Adipose tissue (tissue), 3 donors: ENCODE results near the gene MAP4K2. TPM values are rescaled to one million over a fixed set of nuclear protein-coding genes. Genes with fewer than 3 reads are reported as not detected.
A peak's percentile ranks its signal among the peaks of the same experiment; 100 is the strongest.

Source experiments
- H3K27ac ChIP-seq: one replicate; pipeline ENCODE4 v1.5.1; 2013; ENCODE audit warnings: low read depth, low read length
- WGBS, 3 donors: extraction: QIAGEN DNeasy Blood & Tissue Kit; methylation state at CpG; one replicate each; pipeline ENCODE4 v1.1.7; 2013; 5-methylcytosine and 5-hydroxymethylcytosine counted together
- polyA plus RNA-seq, 3 donors: library from polyadenylated mRNA; stranded (reverse); fragments of 200-250 nt; gene quantifications; one replicate each; pipeline ENCODE4 v1.2.3, GENCODE V29; 2013
- donor health status: healthy with polysubstance abuse.
- donor health status: Bipolar disorder and iron deficiency.
- donor health status: healthy.

Gene MAP4K2
- polyA plus RNA-seq, 3 donors, result 6.4 to 23.2 (median 15.4) TPM

DNA sequence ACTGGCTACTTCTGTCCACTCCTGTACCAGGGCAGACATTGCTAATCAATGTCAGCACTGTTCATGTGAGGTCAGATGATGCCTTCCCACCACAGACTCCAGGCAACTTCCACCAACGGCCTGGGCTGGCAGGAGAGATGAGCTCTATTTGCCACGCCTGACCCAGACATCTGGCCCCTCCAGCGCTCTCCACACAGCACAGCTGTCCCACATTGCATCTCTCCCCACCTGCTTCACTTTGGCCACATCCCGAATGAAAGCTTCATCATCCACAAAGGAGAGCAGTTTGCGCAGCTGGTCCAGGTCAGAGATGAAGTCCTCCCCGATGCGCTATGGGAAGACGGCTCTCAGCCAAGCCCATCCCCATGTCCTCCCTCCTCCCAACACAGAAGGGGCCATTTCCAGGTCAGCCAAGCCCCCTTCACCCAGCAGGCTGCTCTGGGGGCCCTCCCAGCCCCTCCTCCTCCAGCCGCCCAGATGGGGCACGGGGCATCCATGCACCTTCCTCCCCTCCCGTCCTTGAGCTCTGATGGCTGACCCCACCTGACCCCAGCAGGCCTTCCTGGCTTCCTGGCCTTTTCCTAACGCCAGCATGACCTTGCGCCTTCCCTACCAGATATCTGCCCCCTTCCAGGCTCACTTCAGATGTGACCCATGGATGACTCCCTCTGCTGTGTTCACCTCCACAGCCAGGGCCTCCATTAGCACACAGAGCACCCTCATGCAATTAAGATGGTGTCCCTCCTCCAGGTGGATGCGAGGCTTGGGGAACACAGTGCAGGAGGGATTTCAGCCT is 50.6 kb downstream of the MAP4K2 start:
- 86 to 89% (median 88%) methylated on average over 12 to 14 of the region's 14 CpGs for WGBS, 3 donors

DNA sequence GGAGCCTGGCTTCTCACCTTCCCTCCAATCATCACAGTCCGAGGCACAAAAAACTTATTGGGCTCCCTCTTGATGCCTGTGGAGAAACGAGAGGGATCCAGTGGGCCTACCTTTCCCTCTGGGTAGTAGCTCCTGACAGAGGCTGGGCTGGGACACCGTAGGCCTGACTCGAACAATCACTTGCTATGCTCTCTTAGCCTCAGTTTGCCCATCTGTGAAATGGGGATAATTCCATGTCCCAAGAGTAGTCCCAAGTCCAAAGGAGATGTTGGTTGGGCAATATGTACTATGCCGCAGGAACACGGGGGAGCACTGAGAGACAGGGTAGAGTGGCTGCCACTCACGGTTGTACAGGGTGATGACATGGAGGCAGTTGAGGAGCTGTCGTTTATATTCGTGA is 51.4 kb downstream of the MAP4K2 start:
- 93 to 95% (median 95%) methylated on average over 9 of the region's 9 CpGs for WGBS, 3 donors
- no peak overlapping the region for H3K27ac ChIP-seq

More for the DNA sequence above, 50.6 kb downstream of the MAP4K2 start:
- H3K27ac ChIP-seq, result no peak overlapping the region

GRCh38 chr11:64751136-64751535 is 51.9 kb downstream of the MAP4K2 start:
- H3K27ac ChIP-seq, result no peak overlapping the region
- WGBS, 3 donors, result 90 to 96% (median 92%) methylated on average over 9 of the region's 9 CpGs

DNA sequence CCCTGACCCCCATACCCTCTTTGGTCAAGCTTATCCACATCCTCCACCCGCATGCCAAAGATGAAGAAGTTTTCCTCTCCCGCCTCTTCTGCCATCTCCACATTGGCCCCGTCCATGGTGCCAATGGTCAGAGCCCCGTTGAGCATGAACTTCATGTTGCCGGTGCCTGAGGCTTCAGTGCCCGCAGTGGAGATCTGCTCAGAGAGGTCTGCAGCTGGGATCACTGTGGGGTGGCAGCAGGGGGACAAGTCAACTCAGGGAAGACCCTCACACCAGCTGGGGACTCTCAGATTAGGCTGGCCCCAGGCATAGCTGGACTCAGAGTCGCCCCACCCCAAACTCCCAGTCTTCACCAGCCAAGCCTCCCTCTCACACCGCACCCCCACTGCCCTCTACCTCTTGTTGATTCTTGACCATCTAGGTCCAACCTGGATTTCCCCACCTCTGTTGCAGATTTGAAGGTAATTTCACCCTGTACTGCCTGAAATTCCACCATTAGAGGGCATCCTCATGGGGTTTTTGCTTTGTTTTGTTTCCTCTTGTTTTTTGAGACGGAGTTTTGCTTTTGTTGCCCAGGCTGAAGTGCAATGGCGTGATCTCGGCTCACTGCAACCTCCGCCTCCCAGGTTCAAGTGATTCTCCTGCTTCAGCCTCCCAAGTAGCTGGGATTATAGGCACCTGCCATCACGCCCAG is 52.5 kb downstream of the MAP4K2 start:
- H3K27ac ChIP-seq, result no peak overlapping the region
- WGBS, 3 donors, result 92 to 93% (median 93%) methylated on average over 13 of the region's 13 CpGs

GRCh38 chr11:64747961-64748665 is 54.9 kb downstream of the MAP4K2 start:
- WGBS, 3 donors, result 75 to 82% (median 76%) methylated on average over 14 to 15 of the region's 15 CpGs
- no peak overlapping the region for H3K27ac ChIP-seq

- 63 to 75% (median 67%) methylated on average over 10 of the region's 10 CpGs for whole genome bisulfite sequencing, 3 donors
- peak overlapping the region; percentile 13 for H3K27ac ChIP-seq
Observed at GRCh38 chr11:64746486-64746885, 56.5 kb downstream of the MAP4K2 start.

GRCh38 chr11:64745521-64746328 is 57.3 kb downstream of the MAP4K2 start:
- 1 to 4% (median 2%) methylated on average over 46 to 52 of the region's 52 CpGs for WGBS, 3 donors

DNA sequence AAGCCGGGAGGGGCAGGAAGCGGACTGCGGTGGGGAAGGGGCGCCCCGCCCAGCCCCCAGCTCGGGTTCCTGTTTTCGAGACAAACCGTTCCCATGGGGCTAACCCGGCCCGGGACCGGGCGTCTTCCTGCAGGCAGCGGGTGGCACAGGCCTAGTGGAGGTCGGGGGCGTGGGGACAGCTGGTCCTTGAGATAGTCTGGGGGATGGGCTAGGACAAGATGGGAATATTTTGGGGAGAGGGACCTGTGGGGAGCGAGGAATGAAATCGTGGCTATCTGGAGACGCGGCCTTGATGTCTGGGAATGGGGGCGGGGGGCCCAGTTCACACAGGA is 57.9 kb downstream of the MAP4K2 start:
- 1 to 2% (median 1%) methylated on average over 14 to 20 of the region's 20 CpGs for WGBS, 3 donors
- H3K27ac ChIP-seq, result peak overlapping the region; percentile 65

More at GRCh38 chr11:64745521-64746328, 57.3 kb downstream of the MAP4K2 start:
- peak overlapping the region; percentile 65 for H3K27ac ChIP-seq

- 0 to 2% (median 0%) methylated on average over 16 to 84 of the region's 89 CpGs for WGBS, 3 donors
- H3K27ac ChIP-seq, result no peak overlapping the region
Observed at GRCh38 chr11:64744544-64745188, 58.3 kb downstream of the MAP4K2 start.

DNA sequence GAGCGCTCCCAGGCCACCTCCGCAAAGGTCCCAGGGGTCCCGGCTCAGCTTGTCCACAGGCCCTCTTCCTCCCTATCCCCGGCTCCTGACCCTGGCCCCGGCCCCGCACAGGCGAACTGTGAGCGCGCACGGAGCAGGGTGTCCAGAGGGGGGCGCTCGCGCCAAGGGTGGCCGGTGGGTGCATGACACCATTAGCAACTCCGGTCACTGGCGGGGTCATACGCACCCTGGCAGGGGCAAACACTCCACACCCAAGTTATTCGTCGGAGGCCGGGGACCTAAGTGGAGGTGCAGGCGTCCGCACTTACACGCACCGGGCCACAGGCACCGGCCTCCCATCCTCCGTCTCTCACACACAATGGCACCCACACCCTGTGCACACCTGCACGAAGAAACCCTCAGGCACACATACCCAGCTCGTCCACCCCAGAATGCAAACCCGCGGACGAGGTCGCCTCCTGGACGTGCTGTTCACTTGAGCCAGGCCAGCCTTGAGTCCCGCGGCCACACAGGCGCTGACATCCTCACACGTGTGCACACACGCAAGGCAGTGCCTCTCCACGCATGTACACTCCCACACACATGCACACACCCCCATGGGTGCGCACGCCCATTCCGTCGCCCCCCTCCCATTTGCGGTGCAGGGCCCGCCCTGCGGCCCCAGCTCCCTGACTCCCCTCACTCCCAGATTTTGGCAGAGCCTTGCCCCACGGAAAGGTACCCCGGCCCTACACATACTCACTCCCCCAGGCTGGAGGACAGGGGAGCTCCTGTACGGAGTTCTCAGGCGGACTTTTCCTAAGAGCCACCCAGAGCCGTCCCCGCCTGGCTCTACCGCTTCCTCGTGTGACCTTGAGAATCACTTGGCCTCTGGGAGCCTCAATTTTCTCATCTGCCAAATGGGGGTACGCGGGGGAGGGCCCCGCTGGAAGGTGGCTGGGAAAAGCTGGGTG is 59.1 kb downstream of the MAP4K2 start, which contains the start of gene RASGRP2:
Gene RASGRP2 (minus strand): TSS at position 552 of the 953 bp plus-strand sequence. CDS start 1,276 bp downstream, outside the sequence.
- WGBS, 3 donors, result 1 to 2% (median 1%) methylated on average over 57 of the region's 57 CpGs
- peak within 1 kb of the TSS; percentile 14 for H3K27ac ChIP-seq

- peak overlapping the region; percentile 14 for H3K27ac ChIP-seq
- 0 to 1% (median 1%) methylated on average over 53 to 58 of the region's 58 CpGs for WGBS, 3 donors
Observed at GRCh38 chr11:64742889-64743590, 60.0 kb downstream of the MAP4K2 start.

DNA sequence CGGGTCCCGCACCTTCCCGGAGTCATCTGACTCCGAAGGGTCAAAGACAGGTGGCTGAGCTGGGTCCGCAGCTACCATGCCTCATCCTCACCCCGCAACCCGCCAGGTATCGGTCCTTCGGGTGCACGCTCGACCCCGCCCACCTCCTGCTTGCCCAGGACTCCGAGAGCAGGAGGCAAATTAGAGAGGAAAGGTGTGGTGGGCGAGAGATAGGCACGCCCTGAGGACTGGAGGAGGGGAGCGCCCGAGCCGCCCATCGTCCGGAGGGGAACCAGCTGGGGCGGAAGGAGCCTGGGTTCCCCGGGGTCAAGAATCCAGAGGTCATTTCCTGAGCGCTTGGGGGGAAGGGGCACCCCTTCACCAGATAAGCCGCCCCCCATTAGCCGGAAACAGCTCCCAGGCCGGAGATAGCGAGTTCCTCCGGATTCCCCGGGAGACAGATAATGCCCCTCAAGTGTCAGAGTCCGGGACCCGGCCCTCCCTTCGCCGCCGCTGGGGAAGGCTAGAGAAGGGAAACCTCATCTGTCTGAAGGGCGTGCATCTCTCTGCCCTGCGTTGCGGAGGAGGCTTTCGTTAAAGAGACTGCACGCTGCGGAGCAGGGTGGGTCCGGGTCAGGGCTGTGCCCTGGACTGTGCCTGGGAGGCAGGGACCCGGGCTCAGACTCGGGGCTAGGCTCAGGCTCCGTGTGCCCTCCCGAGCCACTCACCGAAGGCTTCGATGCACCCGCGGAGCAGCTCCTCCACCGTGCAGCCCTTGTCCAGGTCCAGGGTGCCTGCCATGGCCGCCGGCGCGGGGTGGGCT is 60.7 kb downstream of the MAP4K2 start:
- 6 to 10% (median 7%) methylated on average over 54 of the region's 54 CpGs for WGBS, 3 donors
- no peak overlapping the region for H3K27ac ChIP-seq

GRCh38 chr11:64741375-64742086 is 61.5 kb downstream of the MAP4K2 start:
- WGBS, 3 donors, result 40 to 71% (median 61%) methylated on average over 24 of the region's 24 CpGs
- no peak overlapping the region for H3K27ac ChIP-seq

GRCh38 chr11:64739871-64740270 is 63.1 kb downstream of the MAP4K2 start:
- no peak overlapping the region for H3K27ac ChIP-seq
- WGBS, 3 donors, result 82 to 96% (median 92%) methylated on average over 12 of the region's 12 CpGs

GRCh38 chr11:64736654-64737053 is 66.4 kb downstream of the MAP4K2 start:
- WGBS, 3 donors, result 89 to 94% (median 93%) methylated on average over 15 of the region's 15 CpGs
- H3K27ac ChIP-seq, result no peak overlapping the region
